Measurements from ENCODE around the gene IDE.

DNA sequence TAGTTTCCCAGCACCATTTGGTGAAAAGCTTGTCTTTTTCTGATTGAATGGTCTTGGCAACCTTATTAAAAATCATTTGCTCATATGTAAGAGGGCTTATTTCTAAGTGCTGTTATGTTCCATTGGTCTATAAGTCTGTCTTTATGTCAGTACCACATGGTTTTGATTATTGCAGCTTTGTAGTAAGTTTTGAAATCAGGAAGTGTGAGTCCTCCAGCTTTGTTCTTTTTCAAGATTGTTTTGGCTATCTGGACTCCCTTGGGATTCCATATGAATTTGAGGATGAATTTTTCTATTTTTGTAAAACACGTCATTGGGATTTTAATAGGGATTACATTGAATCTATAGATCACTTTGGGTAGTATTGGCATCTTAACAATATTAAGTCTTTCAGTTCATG is 24.4 kb upstream of the IDE start:
- TF ChIP-seq, protein P1, sequence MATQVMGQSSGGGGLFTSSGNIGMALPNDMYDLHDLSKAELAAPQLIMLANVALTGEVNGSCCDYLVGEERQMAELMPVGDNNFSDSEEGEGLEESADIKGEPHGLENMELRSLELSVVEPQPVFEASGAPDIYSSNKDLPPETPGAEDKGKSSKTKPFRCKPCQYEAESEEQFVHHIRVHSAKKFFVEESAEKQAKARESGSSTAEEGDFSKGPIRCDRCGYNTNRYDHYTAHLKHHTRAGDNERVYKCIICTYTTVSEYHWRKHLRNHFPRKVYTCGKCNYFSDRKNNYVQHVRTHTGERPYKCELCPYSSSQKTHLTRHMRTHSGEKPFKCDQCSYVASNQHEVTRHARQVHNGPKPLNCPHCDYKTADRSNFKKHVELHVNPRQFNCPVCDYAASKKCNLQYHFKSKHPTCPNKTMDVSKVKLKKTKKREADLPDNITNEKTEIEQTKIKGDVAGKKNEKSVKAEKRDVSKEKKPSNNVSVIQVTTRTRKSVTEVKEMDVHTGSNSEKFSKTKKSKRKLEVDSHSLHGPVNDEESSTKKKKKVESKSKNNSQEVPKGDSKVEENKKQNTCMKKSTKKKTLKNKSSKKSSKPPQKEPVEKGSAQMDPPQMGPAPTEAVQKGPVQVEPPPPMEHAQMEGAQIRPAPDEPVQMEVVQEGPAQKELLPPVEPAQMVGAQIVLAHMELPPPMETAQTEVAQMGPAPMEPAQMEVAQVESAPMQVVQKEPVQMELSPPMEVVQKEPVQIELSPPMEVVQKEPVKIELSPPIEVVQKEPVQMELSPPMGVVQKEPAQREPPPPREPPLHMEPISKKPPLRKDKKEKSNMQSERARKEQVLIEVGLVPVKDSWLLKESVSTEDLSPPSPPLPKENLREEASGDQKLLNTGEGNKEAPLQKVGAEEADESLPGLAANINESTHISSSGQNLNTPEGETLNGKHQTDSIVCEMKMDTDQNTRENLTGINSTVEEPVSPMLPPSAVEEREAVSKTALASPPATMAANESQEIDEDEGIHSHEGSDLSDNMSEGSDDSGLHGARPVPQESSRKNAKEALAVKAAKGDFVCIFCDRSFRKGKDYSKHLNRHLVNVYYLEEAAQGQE (IDR thresholded peaks at IDR 0.05; ENCODE audit: low read depth) = no peak
- TF ChIP-seq TEAD4 (IDR thresholded peaks at IDR 0.05) = no peak
- no peak for TF ChIP-seq RAD21 (IDR thresholded peaks at IDR 0.05; ENCODE audit: low read depth)
- TF ChIP-seq TAF1 (IDR thresholded peaks at IDR 0.05; ENCODE audit: low read depth) = no peak
- TF ChIP-seq, protein P2, sequence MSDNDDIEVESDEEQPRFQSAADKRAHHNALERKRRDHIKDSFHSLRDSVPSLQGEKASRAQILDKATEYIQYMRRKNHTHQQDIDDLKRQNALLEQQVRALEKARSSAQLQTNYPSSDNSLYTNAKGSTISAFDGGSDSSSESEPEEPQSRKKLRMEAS (IDR thresholded peaks at IDR 0.05) = no peak
- no peak for TF ChIP-seq FOXM1 (IDR thresholded peaks at IDR 0.05; ENCODE audit: borderline replicate concordance, low read depth)
- no peak for TF ChIP-seq EP300 (IDR thresholded peaks at IDR 0.05; ENCODE audit: borderline replicate concordance)

All from Ishikawa (cell line).